Measurements from ENCODE around the gene CD38. TPM values are rescaled to one million over a fixed set of nuclear protein-coding genes. Genes with fewer than 3 reads are reported as not detected.
"Not testable (repeated sequence)": the region's sequence is repeated elsewhere in the genome, so short reads cannot be mapped to it uniquely, and the experiment has no call there.

The CD38 gene
- total and polyA plus RNA-seq, 2 of the 13 experiments (the other 11 are each of a cell fraction or from before 2014, with no cell fraction given): not detected

- DNase-seq (ENCODE audit: low spot score); H3K4me2 ChIP-seq (ENCODE audit: low read depth, low read length); H3K4me1 ChIP-seq (ENCODE audit: insufficient read depth, low read length); FAIRE-seq; BruUV-seq (replicated peaks); H3K9me3 ChIP-seq (ENCODE audit: low read length); H3K27me3 ChIP-seq (ENCODE audit: control insufficient read depth in 1 of 2, insufficient read depth in 2 of 2, low read length in 2 of 2); ATAC-seq; POLR2A ChIA-PET; H3K27ac ChIP-seq (ENCODE audit: extremely low read length, insufficient read depth, low read length); CTCF ChIA-PET (ENCODE audit: low intra/inter-chr PET ratio, low total read pairs); H3K36me3 ChIP-seq (replicated peaks in 1 of 2; ENCODE audit: control insufficient read depth in 1 of 2, insufficient read depth in 2 of 2, low read length in 2 of 2); H3K4me3 ChIP-seq (replicated peaks in 1 of 3; ENCODE audit: insufficient read depth in 1 of 3, low read depth in 2 of 3, low read length in 3 of 3); in situ Hi-C loops (cut with HindIII; ENCODE audit: extremely low pct_ligation_motif_present, low pct_unique_long_range_greater_than_20kb); H3K79me2 ChIP-seq (ENCODE audit: insufficient read depth, low read length); H3K9ac ChIP-seq (ENCODE audit: insufficient read depth, low read depth, low read length); H2AFZ ChIP-seq (ENCODE audit: low read length); H4K20me1 ChIP-seq (ENCODE audit: insufficient read depth, low read length): not testable (repeated sequence)
- intact Hi-C loops (cut with micrococcal nuclease; ENCODE audit: unreplicated experiment): loop anchor here (5.0 kb wide), 1 partner anchor 51 kb away; the partner anchor contains the start of gene FAM200B
- WGBS (ENCODE audit: low lambda C conversion rate): 43% methylated on average over 5 of the region's 5 CpGs
- peak; percentile 13 to 49; a peak in 3 of 4 replicates for TF ChIP-seq MAFK (conservative IDR thresholded peaks at IDR 0.05 in 1 of 2, IDR thresholded peaks at IDR 0.05 in 1 of 2; ENCODE audit: low read length in 2 of 2)
- TF ChIP-seq NFYB (CRISPR knock-in tag; IDR thresholded peaks at IDR 0.05): peak; percentile 16; the same call in 1 of the 2 replicates
Measured at GRCh38 chr4:15733061-15733460, 45.1 kb upstream of the CD38 start.

- FAIRE-seq: no peak
- TF ChIP-seq FOXK1 (CRISPR knock-in tag; IDR thresholded peaks at IDR 0.05; ENCODE audit: borderline replicate concordance, low read depth): no peak
- TF ChIP-seq PAF1 (CRISPR knock-in tag; IDR thresholded peaks at IDR 0.05): no peak
- TF ChIP-seq ZNF432 (CRISPR knock-in tag; IDR thresholded peaks at IDR 0.05; ENCODE audit: borderline replicate concordance): no peak
- TF ChIP-seq ZNF546 (CRISPR knock-in tag; conservative IDR thresholded peaks at IDR 0.05): no peak
- TF ChIP-seq HBP1 (CRISPR knock-in tag; IDR thresholded peaks at IDR 0.05; ENCODE audit: low read depth): no peak
- TF ChIP-seq, protein P1, sequence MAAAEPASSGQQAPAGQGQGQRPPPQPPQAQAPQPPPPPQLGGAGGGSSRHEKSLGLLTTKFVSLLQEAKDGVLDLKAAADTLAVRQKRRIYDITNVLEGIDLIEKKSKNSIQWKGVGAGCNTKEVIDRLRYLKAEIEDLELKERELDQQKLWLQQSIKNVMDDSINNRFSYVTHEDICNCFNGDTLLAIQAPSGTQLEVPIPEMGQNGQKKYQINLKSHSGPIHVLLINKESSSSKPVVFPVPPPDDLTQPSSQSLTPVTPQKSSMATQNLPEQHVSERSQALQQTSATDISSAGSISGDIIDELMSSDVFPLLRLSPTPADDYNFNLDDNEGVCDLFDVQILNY (CRISPR knock-in tag; conservative IDR thresholded peaks at IDR 0.05): no peak
- TF ChIP-seq ZFP62 (CRISPR knock-in tag; IDR thresholded peaks at IDR 0.05): no peak
- TF ChIP-seq ZNF652 (CRISPR knock-in tag; IDR thresholded peaks at IDR 0.05; ENCODE audit: borderline replicate concordance, low read depth): no peak
- no peak for TF ChIP-seq MBNL3 (CRISPR knock-in tag; conservative IDR thresholded peaks at IDR 0.05)
- TF ChIP-seq, protein P2, sequence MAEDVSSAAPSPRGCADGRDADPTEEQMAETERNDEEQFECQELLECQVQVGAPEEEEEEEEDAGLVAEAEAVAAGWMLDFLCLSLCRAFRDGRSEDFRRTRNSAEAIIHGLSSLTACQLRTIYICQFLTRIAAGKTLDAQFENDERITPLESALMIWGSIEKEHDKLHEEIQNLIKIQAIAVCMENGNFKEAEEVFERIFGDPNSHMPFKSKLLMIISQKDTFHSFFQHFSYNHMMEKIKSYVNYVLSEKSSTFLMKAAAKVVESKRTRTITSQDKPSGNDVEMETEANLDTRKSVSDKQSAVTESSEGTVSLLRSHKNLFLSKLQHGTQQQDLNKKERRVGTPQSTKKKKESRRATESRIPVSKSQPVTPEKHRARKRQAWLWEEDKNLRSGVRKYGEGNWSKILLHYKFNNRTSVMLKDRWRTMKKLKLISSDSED (CRISPR knock-in tag; IDR thresholded peaks at IDR 0.05): no peak
Measured at GRCh38 chr4:15735536-15735935, 42.6 kb upstream of the CD38 start.

More at GRCh38 chr4:15735536-15735935, 42.6 kb upstream of the CD38 start:
- Histone ChIP-seq H3K4me2 (ENCODE audit: low read depth, low read length) (no peak overlapping the region), H3K4me1 (ENCODE audit: insufficient read depth, low read length) (peaks cover 8% of the 10 kb centered on the region), H3K36me3 (replicated peaks in 1 of 2; ENCODE audit: control insufficient read depth in 1 of 2, insufficient read depth in 2 of 2, low read length in 2 of 2) (no peaks in the 10 kb centered on the region), H3K79me2 (ENCODE audit: insufficient read depth, low read length) (no peaks in the 10 kb centered on the region), H3K27me3 (ENCODE audit: control insufficient read depth in 1 of 2, insufficient read depth in 2 of 2, low read length in 2 of 2) (peaks cover 0 to 10% of the 10 kb centered on the region in 2 experiments; a peak in 2 of 5 replicates), H3K9me3 (ENCODE audit: low read length) (no peaks in the 10 kb centered on the region), H3K4me3 (replicated peaks in 1 of 3; ENCODE audit: insufficient read depth in 1 of 3, low read depth in 2 of 3, low read length in 3 of 3) (no peak overlapping the region), H4K20me1 (ENCODE audit: insufficient read depth, low read length) (no peaks in the 10 kb centered on the region), H2AFZ (ENCODE audit: low read length) (no peak overlapping the region), H3K9ac (ENCODE audit: insufficient read depth, low read depth, low read length) (no peak overlapping the region), H3K27ac (ENCODE audit: extremely low read length, insufficient read depth, low read length) (no peak overlapping the region)
- ChIA-PET CTCF (ENCODE audit: low intra/inter-chr PET ratio, low total read pairs) (no interaction called here), POLR2A (no interaction called here)
- no peak for DNase-seq (ENCODE audit: low spot score)
- ATAC-seq: no peak
- in situ Hi-C loops (cut with HindIII; ENCODE audit: extremely low pct_ligation_motif_present, low pct_unique_long_range_greater_than_20kb): no loop called here
- intact Hi-C loops (cut with micrococcal nuclease; ENCODE audit: unreplicated experiment): no loop called here
- no TSS peak for BruUV-seq (replicated peaks)
- WGBS (ENCODE audit: low lambda C conversion rate): 48% methylated on average over 6 of the region's 6 CpGs
